GM21447 (cell line): ENCODE measurements around the gene AGBL1.

Experiments
- ATAC-seq: cut with Tn5 transposase; IDR thresholded peaks from one replicate; pipeline ENCODE4 v1.9.1; 2021; ENCODE audit not compliant: unreplicated experiment

AGBL1 gene

GRCh38 chr15:86776145-86776544 lies 696.5 kb downstream of the AGBL1 start:
- ATAC-seq = no peak

GRCh38 chr15:86796521-86796920 lies 716.9 kb downstream of the AGBL1 start:
- no peak for ATAC-seq

- ATAC-seq = no peak
Observed at GRCh38 chr15:86797135-86797534, 717.5 kb downstream of the AGBL1 start.

- ATAC-seq = no peak
Observed at GRCh38 chr15:86799226-86799625, 719.6 kb downstream of the AGBL1 start.

- no peak for ATAC-seq
Observed at GRCh38 chr15:86802244-86802643, 722.6 kb downstream of the AGBL1 start.

- no peak for ATAC-seq
Observed at GRCh38 chr15:86804406-86804805, 724.7 kb downstream of the AGBL1 start.

GRCh38 chr15:86810329-86810728 lies 730.7 kb downstream of the AGBL1 start:
- no peak for ATAC-seq

- no peak for ATAC-seq
Observed at GRCh38 chr15:86813892-86814291, 734.2 kb downstream of the AGBL1 start.

GRCh38 chr15:86829245-86829644 lies 749.6 kb downstream of the AGBL1 start:
- ATAC-seq = no peak

- ATAC-seq = no peak
Observed at GRCh38 chr15:86830304-86830703, 750.6 kb downstream of the AGBL1 start.

GRCh38 chr15:86833595-86833994 lies 753.9 kb downstream of the AGBL1 start:
- no peak for ATAC-seq

- ATAC-seq = no peak
Observed at GRCh38 chr15:86834115-86834863, 754.6 kb downstream of the AGBL1 start.

GRCh38 chr15:86837294-86838061 lies 757.8 kb downstream of the AGBL1 start:
- no peak for ATAC-seq

GRCh38 chr15:86839502-86839901 lies 759.8 kb downstream of the AGBL1 start:
- no peak for ATAC-seq

GRCh38 chr15:86840996-86841395 lies 761.3 kb downstream of the AGBL1 start:
- ATAC-seq = no peak

GRCh38 chr15:86842199-86842598 lies 762.5 kb downstream of the AGBL1 start:
- ATAC-seq = no peak

GRCh38 chr15:86846036-86846435 lies 766.4 kb downstream of the AGBL1 start:
- no peak for ATAC-seq

- no peak for ATAC-seq
Observed at GRCh38 chr15:86849136-86849535, 769.5 kb downstream of the AGBL1 start.

GRCh38 chr15:86849558-86850285 lies 770.1 kb downstream of the AGBL1 start:
- no peak for ATAC-seq

- no peak for ATAC-seq
Observed at GRCh38 chr15:86850939-86851338, 771.3 kb downstream of the AGBL1 start.

- ATAC-seq = no peak
Observed at GRCh38 chr15:86852741-86853140, 773.1 kb downstream of the AGBL1 start.

- ATAC-seq = no peak
Observed at GRCh38 chr15:86854176-86854575, 774.5 kb downstream of the AGBL1 start.
